ENCODE results near the gene S100A11. TPM values are rescaled to one million over a fixed set of nuclear protein-coding genes. Genes with fewer than 3 reads are reported as not detected.

Gene S100A11
- total RNA-seq, 1 experiment from 2014 or later = 443 TPM

DNA sequence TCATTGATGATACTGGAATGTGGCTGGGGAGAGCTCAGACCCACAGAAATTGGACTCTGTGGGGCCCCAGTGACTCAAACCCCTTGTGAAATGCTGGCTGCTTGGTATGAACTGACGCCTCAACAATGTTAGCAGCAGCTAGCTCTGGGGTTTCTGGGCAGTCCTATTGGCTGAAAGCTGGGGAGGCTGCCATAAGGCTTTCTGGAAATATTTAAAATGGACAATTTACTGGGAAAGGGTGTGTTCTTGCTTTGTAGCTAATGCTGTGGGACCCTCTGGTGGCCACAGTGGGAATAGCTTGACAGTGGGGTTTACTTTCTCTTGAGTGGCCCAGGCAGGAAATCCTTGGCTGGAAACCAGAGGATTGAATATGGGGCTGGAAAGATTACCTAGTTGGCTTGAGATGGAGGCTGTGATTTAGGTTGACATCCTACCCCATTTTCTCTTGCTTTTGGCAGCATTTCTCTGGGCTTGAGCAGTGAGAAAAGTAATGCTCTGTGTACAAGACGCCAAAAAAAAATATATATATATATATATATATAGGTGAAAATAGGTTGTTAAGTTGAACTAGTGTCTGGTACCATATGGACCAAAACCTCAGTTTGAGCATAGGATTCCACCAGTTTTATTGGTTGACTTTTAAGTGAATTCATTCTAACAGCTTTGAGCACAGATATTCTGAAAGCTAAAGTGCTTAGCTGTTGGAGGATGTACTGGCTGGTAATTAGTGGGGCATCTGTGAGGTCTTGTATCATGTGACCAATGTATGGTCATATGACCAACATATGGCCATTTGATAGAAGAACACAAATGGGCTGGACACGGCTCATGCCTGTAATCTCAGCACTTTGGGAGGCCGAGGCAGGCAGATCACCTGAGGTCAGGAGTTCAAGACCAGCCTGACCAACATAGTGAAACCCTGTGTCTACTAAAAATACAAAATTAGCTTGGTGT lies 34.9 kb downstream of the S100A11 start:
- Histone ChIP-seq H3K4me1 (ENCODE audit: insufficient read depth, low read length) (peaks cover 43% of the 10 kb centered on the region), H3K4me3 (ENCODE audit: low read length) (no peak overlapping the region), H3K36me3 (ENCODE audit: low read depth, low read length) (no peaks in the 10 kb centered on the region), H4K20me1 (ENCODE audit: low read length) (no peaks in the 10 kb centered on the region), H3K27me3 (ENCODE audit: low read length) (no peaks in the 10 kb centered on the region), H2AFZ (ENCODE audit: low read length) (peak overlapping the region; percentile 32), H3K9me2 (replicated peaks; ENCODE audit: low read length) (no peaks in the 10 kb centered on the region), H3K9ac (ENCODE audit: low read length) (no peak overlapping the region), H3K79me2 (ENCODE audit: low read length) (no peaks in the 10 kb centered on the region), H3K9me3 (ENCODE audit: low read length) (no peaks in the 10 kb centered on the region), H3K4me2 (ENCODE audit: low read length) (no peak overlapping the region), H3K27ac (ENCODE audit: low read length) (no peak overlapping the region), H3F3A (ENCODE audit: low read length, unreplicated experiment) (peaks cover 8% of the 10 kb centered on the region)
- TF ChIP-seq, protein P1, sequence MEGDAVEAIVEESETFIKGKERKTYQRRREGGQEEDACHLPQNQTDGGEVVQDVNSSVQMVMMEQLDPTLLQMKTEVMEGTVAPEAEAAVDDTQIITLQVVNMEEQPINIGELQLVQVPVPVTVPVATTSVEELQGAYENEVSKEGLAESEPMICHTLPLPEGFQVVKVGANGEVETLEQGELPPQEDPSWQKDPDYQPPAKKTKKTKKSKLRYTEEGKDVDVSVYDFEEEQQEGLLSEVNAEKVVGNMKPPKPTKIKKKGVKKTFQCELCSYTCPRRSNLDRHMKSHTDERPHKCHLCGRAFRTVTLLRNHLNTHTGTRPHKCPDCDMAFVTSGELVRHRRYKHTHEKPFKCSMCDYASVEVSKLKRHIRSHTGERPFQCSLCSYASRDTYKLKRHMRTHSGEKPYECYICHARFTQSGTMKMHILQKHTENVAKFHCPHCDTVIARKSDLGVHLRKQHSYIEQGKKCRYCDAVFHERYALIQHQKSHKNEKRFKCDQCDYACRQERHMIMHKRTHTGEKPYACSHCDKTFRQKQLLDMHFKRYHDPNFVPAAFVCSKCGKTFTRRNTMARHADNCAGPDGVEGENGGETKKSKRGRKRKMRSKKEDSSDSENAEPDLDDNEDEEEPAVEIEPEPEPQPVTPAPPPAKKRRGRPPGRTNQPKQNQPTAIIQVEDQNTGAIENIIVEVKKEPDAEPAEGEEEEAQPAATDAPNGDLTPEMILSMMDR (conservative IDR thresholded peaks at IDR 0.05; ENCODE audit: low read depth, low read length) = peak; percentile 98
- TF ChIP-seq EZH2 (IDR thresholded peaks at IDR 0.05; ENCODE audit: low read length, unreplicated experiment) = no peak
- no peak for TF ChIP-seq EZH2phosphoT487 (IDR thresholded peaks at IDR 0.05; ENCODE audit: borderline replicate concordance, low read length)
- peak; percentile 34 for ATAC-seq
- ChIA-PET POLR2A (ENCODE audit: unreplicated experiment) (interaction anchor here (0.5 to 1.3 kb wide), 4 partner anchors 10 to 66 kb away, joined by 3 to 8 read pairs (median 4); no protein-coding TSS in a partner anchor), CTCF (interaction anchor here (0.5 to 2.5 kb wide), 16 partner anchors 12 to 239 kb away, joined by 3 to 46 read pairs (median 4); partner anchors contain the start of genes C2CD4D, MRPL9 and S100A11)
- BruUV-seq (replicated peaks) = no TSS peak
- DNase-seq = peak; percentile 97
- intact Hi-C loops (cut with micrococcal nuclease) = loop anchor here (1.0 to 5.0 kb wide), 3 partner anchors 68 to 155 kb away; no protein-coding TSS in a partner anchor

DNA sequence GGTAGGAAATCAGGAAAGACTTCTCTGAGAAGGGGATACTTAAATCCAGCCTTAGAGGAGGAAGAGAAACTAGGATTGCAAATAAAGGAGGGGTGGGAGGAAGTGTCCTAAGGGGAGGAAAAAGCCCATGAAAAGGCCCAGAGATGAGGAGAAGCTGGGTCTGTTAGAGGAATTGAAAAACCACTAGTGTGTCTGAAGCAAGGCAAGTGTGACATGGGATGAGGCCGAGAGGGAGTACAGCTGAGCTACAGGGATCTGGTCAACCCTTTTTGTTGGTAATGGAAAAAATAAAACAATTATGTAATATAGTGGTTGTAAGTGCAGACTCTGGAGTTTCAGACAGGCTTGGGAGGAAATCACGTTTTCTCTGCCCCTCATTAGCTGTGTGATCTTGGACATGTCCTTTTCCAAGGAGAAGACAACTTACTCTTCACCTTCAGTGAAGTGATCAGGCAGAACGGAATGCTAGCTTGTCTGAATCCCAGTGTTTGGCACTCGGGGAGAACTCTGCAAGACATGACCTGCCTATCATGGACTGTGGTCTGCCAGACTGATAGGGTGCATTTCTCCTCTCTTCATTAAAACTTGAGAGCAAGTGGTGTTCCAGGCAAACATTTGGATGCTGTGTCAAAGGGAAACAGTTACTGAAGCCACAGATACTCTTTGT lies 35.7 kb downstream of the S100A11 start:
- H3F3A ChIP-seq (ENCODE audit: low read length, unreplicated experiment) = peaks cover 8% of the 10 kb centered on the region
- intact Hi-C loops (cut with micrococcal nuclease) = loop anchor here (1.0 to 5.0 kb wide), 3 partner anchors 67 to 154 kb away; no protein-coding TSS in a partner anchor
- H2AFZ ChIP-seq (ENCODE audit: low read length) = peak overlapping the region; percentile 32
- no peak overlapping the region for H3K4me3 ChIP-seq (ENCODE audit: low read length)
- H4K20me1 ChIP-seq (ENCODE audit: low read length) = no peaks in the 10 kb centered on the region
- no peaks in the 10 kb centered on the region for H3K79me2 ChIP-seq (ENCODE audit: low read length)
- H3K27ac ChIP-seq (ENCODE audit: low read length) = no peak overlapping the region
- ChIA-PET CTCF (interaction anchor here (0.9 to 2.5 kb wide), 12 partner anchors 12 to 161 kb away, joined by 3 to 46 read pairs (median 6); partner anchors contain the start of genes C2CD4D and S100A11), POLR2A (ENCODE audit: unreplicated experiment) (interaction anchor here (0.5 to 1.3 kb wide), 6 partner anchors 9 to 92 kb away, joined by 3 to 7 read pairs (median 4); partner anchors contain the start of gene THEM4)
- H3K9ac ChIP-seq (ENCODE audit: low read length) = no peak overlapping the region
- no TSS peak for BruUV-seq (replicated peaks)
- H3K27me3 ChIP-seq (ENCODE audit: low read length) = no peaks in the 10 kb centered on the region
- no peaks in the 10 kb centered on the region for H3K9me2 ChIP-seq (replicated peaks; ENCODE audit: low read length)
- no peak overlapping the region for H3K4me2 ChIP-seq (ENCODE audit: low read length)
- no peaks in the 10 kb centered on the region for H3K36me3 ChIP-seq (ENCODE audit: low read depth, low read length)
- no peaks in the 10 kb centered on the region for H3K9me3 ChIP-seq (ENCODE audit: low read length)
- TF ChIP-seq EZH2phosphoT487 (IDR thresholded peaks at IDR 0.05; ENCODE audit: borderline replicate concordance, low read length) (no peak), EZH2 (IDR thresholded peaks at IDR 0.05; ENCODE audit: low read length, unreplicated experiment) (no peak)
- TF ChIP-seq, protein P1 (conservative IDR thresholded peaks at IDR 0.05; ENCODE audit: low read depth, low read length) = no peak
- no peak for ATAC-seq
- DNase-seq = no peak
- H3K4me1 ChIP-seq (ENCODE audit: insufficient read depth, low read length) = peaks cover 49% of the 10 kb centered on the region
